HUES48 (cell line): Measurements from ENCODE around the gene RAB6C.
"Not testable (repeated sequence)": the region's sequence is repeated elsewhere in the genome, so short reads cannot be mapped to it uniquely, and the experiment has no call there.

Experiments
- H3K27ac ChIP-seq: one replicate; pipeline ENCODE4 v1.7.0; 2013; ENCODE audit warnings: low read depth, low read length, inconsistent platforms
- H3K27me3 ChIP-seq: 2 replicates; pipeline ENCODE4 v1.6.1; 2013; ENCODE audit warnings: mild to moderate bottlenecking, low read length; ENCODE audit not compliant: control insufficient read depth, insufficient read depth
- H3K36me3 ChIP-seq: 2 replicates; pipeline ENCODE4 v1.6.1; 2013; ENCODE audit warnings: low read length; ENCODE audit not compliant: control insufficient read depth, insufficient read depth
- H3K4me1 ChIP-seq: 2 replicates; pipeline ENCODE4 v1.6.1; 2013; ENCODE audit warnings: mild to moderate bottlenecking, low read length; ENCODE audit not compliant: control insufficient read depth, insufficient read depth
- H3K4me3 ChIP-seq: 2 replicates; pipeline ENCODE4 v1.5.1; 2013; ENCODE audit warnings: mild to moderate bottlenecking, low read depth, low read length
- H3K9ac ChIP-seq: 2 replicates; pipeline ENCODE4 v1.6.1; 2013; ENCODE audit warnings: mild to moderate bottlenecking, low read depth, low read length, moderate library complexity
- H3K9me3 ChIP-seq: 2 replicates; pipeline ENCODE4 v1.6.1; 2013; ENCODE audit warnings: low read length; ENCODE audit not compliant: control insufficient read depth, insufficient read depth

Gene RAB6C

GRCh38 chr2:129979629-129980155 lies at the start of gene RAB6C:
TSS of gene RAB6C (plus strand) at chr2:129979666. CDS start at chr2:129980116, 450 bp downstream.
- not testable (repeated sequence) for H3K9me3 ChIP-seq, H3K27ac ChIP-seq, H3K36me3 ChIP-seq, H3K9ac ChIP-seq, H3K4me1 ChIP-seq
- peaks cover 35% of the 10 kb centered on the region for H3K27me3 ChIP-seq
- H3K4me3 ChIP-seq, result peak within 1 kb of the TSS; percentile 61

GRCh38 chr2:129930451-129930850 lies 49.0 kb upstream of the RAB6C start:
- no peak overlapping the region for H3K9ac ChIP-seq
- peaks cover 14% of the 10 kb centered on the region for H3K27me3 ChIP-seq
- H3K4me3 ChIP-seq, result no peak overlapping the region
- no peaks in the 10 kb centered on the region; the same call in 1 of the 2 replicates for H3K4me1 ChIP-seq
- no peaks in the 10 kb centered on the region for H3K9me3 ChIP-seq
- H3K27ac ChIP-seq, result no peak overlapping the region
- no peaks in the 10 kb centered on the region for H3K36me3 ChIP-seq

GRCh38 chr2:129933387-129933786 lies 46.1 kb upstream of the RAB6C start:
- H3K9ac ChIP-seq, H3K27ac ChIP-seq, H3K36me3 ChIP-seq, H3K9me3 ChIP-seq, H3K4me1 ChIP-seq: not testable (repeated sequence)
- Histone ChIP-seq H3K27me3 (peaks cover 14% of the 10 kb centered on the region), H3K4me3 (0 out of 2 replicates have a peak overlapping the region, but pooled peaks have one; percentile 56)

- H3K9me3 ChIP-seq, result no peaks in the 10 kb centered on the region
Observed at GRCh38 chr2:129934044-129934822, 45.2 kb upstream of the RAB6C start.

GRCh38 chr2:129935118-129935517 lies 44.3 kb upstream of the RAB6C start:
- Histone ChIP-seq H3K9ac (no peak overlapping the region), H3K4me3 (no peak overlapping the region), H3K36me3 (no peaks in the 10 kb centered on the region), H3K9me3 (no peaks in the 10 kb centered on the region), H3K4me1 (no peaks in the 10 kb centered on the region; the same call in 1 of the 2 replicates), H3K27me3 (peaks cover 14% of the 10 kb centered on the region), H3K27ac (no peak overlapping the region)

More at GRCh38 chr2:129934044-129934822, 45.2 kb upstream of the RAB6C start:
- Histone ChIP-seq H3K27ac (no peak overlapping the region), H3K4me1 (no peaks in the 10 kb centered on the region; the same call in 1 of the 2 replicates), H3K36me3 (no peaks in the 10 kb centered on the region), H3K9ac (no peak overlapping the region), H3K27me3 (peaks cover 14% of the 10 kb centered on the region), H3K4me3 (peak overlapping the region; percentile 56)

DNA sequence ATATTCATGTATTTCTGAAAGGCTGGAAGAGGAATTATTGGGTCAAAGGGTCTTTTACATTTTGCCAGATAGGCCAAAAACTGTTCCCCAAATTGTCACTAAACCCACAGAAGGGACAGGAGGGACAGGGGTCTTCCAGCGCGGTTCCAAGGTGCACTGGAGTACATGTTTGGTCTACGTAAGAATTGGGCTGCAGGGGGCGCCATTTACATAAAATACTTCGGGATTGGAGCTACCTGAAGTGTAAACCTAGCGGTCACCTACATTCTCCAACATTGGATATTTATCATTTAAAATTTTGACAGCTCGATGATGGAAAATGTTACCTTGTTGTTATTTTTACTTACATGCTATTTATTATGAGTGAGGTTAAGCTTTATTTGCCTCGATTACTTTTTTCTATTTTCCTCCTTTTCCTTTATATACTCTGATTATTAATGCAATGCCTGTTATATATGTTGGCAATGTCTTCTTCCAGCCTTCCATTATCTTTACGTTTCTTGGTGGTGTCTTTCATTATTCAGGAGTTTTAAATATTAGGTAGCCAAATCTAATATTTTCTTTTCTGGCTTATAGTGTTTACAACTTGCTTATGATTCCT lies 43.0 kb upstream of the RAB6C start:
- Histone ChIP-seq H3K36me3 (no peaks in the 10 kb centered on the region), H3K27ac (no peak overlapping the region), H3K27me3 (peaks cover 14% of the 10 kb centered on the region), H3K9me3 (no peaks in the 10 kb centered on the region), H3K4me1 (no peaks in the 10 kb centered on the region; the same call in 1 of the 2 replicates), H3K4me3 (no peak overlapping the region), H3K9ac (no peak overlapping the region)

- not testable (repeated sequence) for H3K36me3 ChIP-seq, H3K27me3 ChIP-seq, H3K9me3 ChIP-seq, H3K4me3 ChIP-seq, H3K4me1 ChIP-seq, H3K9ac ChIP-seq, H3K27ac ChIP-seq
Observed at GRCh38 chr2:129938850-129939471, 40.5 kb upstream of the RAB6C start.

DNA sequence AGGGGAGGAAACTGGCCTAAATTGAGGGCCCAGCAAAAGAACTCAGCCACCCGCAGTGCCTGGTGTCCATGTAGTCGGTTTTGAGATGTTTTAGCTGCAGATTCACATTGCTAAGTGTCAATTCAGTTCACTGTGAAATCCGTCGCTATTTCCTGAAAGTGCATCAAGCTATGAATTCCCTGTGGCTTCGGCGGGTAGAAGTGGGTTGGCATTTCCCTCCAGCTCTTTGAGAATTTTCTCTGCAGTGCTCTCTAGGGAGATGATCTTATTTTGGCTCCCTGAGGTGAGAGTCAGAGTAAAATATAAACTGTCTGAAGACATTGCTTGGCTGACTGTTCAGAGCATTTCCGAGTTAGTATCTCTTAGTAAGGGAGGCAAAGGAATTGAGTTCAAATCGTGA lies 36.0 kb upstream of the RAB6C start:
- not testable (repeated sequence) for H3K27ac ChIP-seq, H3K9ac ChIP-seq, H3K9me3 ChIP-seq, H3K36me3 ChIP-seq, H3K4me1 ChIP-seq, H3K4me3 ChIP-seq, H3K27me3 ChIP-seq

DNA sequence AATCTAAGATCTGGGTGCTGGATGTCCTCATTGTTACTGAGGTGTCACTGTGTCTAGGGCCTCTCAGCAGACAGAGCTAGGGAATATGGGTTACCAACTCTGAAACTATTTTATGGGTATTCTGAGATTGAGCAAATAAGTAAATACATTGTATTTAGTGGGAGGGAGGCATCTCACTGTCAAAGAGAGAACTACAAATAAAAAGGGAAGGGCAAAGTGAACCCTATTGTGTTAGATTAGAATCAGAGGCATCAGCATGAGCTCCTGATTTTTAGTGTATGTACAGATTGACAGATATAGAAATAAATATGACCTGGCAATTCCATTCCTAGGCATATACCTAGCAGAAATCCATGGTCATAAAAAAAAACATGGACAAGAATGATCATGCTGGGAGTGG lies 33.9 kb upstream of the RAB6C start:
- H3K4me3 ChIP-seq, result no peak overlapping the region
- H3K27ac ChIP-seq, result no peak overlapping the region
- H3K36me3 ChIP-seq, result no peaks in the 10 kb centered on the region
- H3K9ac ChIP-seq, result no peak overlapping the region
- no peaks in the 10 kb centered on the region for H3K9me3 ChIP-seq
- no peaks in the 10 kb centered on the region for H3K27me3 ChIP-seq
- no peaks in the 10 kb centered on the region for H3K4me1 ChIP-seq

GRCh38 chr2:129947712-129948111 lies 31.8 kb upstream of the RAB6C start:
- H3K9ac ChIP-seq, H3K4me1 ChIP-seq, H3K36me3 ChIP-seq, H3K27me3 ChIP-seq, H3K4me3 ChIP-seq, H3K27ac ChIP-seq, H3K9me3 ChIP-seq: not testable (repeated sequence)

DNA sequence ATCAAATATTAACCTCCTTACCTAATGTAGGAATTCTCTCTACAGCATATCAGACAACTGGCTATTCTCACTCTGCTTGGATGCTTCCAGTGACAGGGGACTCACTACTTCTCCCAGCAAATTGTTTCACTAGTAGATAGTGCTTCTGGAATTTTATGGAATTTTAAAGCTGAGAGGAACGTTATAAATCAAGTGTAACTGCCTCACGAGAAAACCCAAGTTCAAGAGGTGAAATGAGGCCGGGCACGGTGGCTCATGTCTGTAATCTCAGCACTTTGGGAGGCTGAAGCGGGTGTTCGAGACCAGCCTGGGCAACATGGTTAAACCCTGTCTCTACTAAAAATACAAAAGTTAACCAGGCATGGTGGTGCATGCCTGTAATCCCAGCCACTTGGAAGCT lies 23.3 kb upstream of the RAB6C start:
- not testable (repeated sequence) for H3K27ac ChIP-seq, H3K27me3 ChIP-seq, H3K4me3 ChIP-seq, H3K9me3 ChIP-seq, H3K36me3 ChIP-seq, H3K9ac ChIP-seq, H3K4me1 ChIP-seq
